GM19238 (cell line): ENCODE measurements around the gene AFAP1L2.
A peak's percentile ranks its signal among the peaks of the same experiment; 100 is the strongest.

Source experiments
- DNase-seq: peaks from one replicate; pipeline ENCODE4 v3.0.0; 2011; ENCODE audit warnings: low spot score; ENCODE audit not compliant: insufficient read length

Gene AFAP1L2

GRCh38 chr10:114313866-114314265 lies 90.4 kb downstream of the AFAP1L2 start:
- DNase-seq = no peak

GRCh38 chr10:114313139-114313538 lies 91.2 kb downstream of the AFAP1L2 start:
- no peak for DNase-seq

DNA sequence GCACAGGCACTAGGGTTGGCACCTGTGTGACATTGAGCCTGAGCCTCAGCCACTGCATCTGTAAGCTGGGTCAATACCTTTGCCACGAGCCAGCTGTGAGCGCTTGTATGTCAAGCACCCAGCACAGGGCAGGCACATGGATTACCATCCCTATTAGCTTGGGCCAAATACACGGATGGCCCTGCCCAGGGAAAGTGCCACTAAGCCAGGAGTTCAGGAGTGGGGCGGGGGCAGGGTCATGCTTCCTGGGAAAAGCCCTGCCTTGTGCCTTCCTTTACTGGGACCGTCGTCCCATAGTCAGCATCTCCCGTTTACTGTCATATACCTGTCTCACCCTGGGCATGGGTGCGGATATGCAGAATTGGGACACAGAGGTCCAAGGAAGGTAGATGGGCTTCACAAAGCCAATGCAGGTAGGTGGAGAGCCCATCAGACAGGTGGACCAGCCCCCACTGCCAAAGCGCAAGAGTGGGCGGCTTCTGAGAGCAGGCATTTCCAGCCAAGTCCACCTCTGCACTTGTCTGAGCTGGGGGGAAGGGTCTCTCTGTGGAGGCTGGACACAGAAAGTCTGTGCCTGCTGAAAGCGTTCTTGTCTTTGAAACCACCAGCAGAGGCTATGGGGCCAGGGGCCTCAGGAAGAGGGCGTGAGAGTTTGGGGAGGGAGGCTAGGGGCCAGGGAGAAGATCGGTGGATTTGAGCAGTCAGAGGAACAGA lies 92.6 kb downstream of the AFAP1L2 start:
- DNase-seq = no peak

DNA sequence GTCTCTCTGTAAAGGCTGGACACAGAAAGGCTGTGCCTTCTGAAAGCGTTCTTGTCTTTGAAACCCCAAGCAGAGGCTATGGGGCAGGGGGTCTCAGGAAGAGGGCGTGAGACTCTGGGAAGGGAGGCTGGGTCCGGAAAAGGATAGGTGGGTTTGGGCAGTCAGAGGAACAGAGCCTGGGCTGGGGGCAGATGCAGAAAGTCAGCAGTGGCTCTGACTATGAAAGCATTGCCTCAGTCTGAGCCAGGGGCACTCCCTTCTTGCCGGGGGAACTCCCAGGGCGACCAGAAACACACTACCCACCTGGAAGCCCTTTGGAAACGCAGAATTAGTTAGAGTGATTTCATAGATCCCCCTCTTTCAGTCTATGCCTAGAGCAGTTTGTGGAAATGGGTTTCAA lies 93.3 kb downstream of the AFAP1L2 start:
- no peak for DNase-seq

- no peak for DNase-seq
These were observed 94.0 kb downstream of the AFAP1L2 start for GRCh38 chr10:114310346-114310745.

GRCh38 chr10:114309364-114309651 lies 95.0 kb downstream of the AFAP1L2 start:
- no peak for DNase-seq

GRCh38 chr10:114308531-114309363 lies 95.6 kb downstream of the AFAP1L2 start:
- DNase-seq = no peak

GRCh38 chr10:114307731-114308130 lies 96.6 kb downstream of the AFAP1L2 start:
- DNase-seq = no peak

DNA sequence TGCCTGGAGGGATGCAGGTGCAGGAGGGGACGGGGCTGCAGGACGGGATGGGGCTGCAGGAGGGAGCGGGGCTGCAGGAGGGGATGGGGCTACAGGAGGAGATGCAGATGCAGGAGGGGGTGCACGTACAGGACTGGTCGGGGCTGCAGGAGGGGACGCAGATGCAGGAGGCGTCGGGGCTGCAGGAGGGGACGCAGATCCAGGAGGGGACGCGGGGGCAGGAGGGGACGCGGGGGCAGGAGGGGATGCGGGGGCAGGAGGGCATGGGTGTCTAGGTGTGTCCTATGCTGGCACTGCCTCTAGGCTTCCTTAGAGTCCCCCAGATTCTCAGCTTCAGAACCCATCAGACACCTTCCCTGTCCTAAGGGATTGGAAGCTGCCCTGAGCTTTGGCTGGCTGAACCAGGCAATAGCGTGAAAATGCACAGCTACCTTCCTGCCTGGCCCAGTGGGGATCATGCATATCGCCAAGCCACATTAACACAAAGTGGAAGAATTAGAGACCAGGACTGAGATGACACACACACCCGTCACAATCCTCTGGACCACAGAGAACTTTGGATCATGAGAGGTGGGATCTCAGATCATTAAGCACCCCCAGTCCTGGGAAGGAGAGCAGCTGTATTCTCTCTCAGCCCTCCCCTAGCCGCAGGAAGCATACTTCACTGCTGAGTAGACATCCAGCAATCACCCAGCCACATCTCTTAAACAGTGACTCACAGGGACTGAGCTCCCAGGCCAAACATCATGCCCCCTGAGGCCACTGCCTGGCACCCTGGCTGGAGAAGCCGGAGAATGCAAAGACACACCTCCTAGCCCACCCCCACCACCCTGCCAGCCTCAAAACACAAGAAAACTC lies 98.0 kb downstream of the AFAP1L2 start:
- DNase-seq = no peak

DNA sequence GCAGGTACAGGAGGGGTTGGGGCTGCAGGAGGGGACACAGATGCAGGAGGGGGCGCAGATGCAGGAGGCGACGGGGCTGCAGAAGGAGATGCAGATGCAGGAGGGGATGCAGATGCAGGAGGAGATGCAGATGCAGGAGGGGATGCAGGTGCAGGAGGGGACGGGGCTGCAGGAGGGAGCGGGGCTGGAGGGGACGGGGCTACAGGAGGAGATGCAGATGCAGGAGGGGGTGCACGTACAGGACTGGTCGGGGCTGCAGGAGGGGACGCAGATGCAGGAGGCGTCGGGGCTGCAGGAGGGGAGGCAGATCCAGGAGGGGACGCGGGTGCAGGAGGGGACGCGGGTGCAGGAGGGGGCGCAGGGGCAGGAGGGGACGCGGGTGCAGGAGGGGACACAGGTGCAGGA lies 98.8 kb downstream of the AFAP1L2 start:
- no peak for DNase-seq

DNA sequence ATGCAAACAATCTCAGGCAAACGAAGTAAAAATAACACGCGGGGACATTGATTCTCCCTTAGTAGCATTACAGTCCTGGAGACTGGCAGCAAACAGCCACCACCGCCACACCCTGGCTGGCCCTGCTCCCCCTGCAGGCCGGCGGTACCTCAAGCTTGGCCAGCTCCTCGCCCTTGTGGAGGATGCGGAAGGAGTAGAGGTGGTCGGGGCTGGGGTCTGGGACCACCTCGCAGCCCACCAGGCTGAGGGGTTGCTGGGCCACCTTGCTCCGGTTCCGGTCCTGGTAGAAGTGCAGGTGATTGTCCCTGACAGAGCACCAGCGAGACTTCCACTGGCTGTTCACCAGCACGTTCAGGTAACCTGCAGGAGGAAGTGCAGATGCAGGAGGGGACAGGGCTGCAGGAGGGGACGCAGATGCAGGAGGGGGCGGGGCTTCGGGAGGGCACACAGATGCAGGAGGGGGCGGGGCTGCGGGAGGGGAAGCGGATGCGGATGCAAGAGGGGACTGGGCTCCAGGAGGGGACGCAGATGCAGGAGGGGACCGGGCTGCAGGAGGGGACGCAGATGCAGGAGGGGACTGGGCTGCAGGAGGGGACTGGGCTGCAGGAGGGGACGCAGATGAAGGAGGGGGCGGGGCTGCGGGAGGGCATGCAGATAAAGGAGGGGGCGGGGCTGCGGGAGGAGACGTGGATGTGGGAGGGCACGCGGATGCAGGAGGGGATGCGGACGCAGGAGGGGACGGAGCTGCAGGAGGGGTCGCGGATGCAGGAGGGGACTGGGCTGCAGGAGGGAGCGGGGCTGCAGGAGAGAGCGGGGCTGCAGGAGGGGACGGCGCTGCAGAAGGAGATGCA lies 99.5 kb downstream of the AFAP1L2 start:
- DNase-seq = peak; percentile 41

GRCh38 chr10:114304017-114304570 lies 100.2 kb downstream of the AFAP1L2 start:
- DNase-seq = peak; percentile 62

- DNase-seq = no peak
These were observed 100.7 kb downstream of the AFAP1L2 start for GRCh38 chr10:114303556-114303955.

DNA sequence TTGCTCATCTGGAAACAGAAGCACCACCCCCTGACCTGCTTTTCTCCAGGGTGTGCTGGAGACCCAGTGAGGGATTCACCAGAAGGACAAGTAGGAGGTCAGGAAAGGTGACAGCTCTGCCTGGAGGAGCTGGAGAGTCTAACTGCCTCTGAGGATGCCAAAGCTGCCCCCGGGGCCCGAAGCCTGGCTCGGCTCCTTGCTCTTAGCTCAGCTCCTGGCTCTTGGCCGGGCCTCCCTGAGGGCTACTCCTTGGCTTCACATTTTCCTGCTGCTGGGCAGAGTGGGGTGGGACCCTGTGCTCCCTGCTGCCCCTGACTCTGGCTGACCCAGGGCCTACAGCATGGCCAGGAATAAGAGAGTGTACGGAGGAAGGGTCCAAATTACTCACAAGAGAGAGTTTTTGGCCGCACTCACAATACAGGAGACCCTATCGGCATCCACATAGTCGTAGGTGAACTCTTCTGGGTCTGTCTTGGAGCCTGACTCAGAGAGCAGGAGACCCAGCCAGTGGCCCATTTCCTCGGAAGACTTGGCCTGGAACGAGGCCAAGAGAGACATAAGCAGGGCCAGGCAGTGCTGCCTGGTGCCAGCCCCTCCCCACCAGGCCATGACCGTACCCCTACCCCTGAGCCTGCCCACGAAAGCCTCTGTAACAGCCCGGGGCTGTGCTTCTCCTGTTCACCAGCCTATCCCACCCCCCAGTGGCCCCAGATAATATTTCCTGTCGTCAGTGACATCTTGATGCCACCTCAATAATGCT lies 102.2 kb downstream of the AFAP1L2 start:
- DNase-seq = no peak

GRCh38 chr10:114301177-114301576 lies 103.1 kb downstream of the AFAP1L2 start:
- DNase-seq = no peak

DNA sequence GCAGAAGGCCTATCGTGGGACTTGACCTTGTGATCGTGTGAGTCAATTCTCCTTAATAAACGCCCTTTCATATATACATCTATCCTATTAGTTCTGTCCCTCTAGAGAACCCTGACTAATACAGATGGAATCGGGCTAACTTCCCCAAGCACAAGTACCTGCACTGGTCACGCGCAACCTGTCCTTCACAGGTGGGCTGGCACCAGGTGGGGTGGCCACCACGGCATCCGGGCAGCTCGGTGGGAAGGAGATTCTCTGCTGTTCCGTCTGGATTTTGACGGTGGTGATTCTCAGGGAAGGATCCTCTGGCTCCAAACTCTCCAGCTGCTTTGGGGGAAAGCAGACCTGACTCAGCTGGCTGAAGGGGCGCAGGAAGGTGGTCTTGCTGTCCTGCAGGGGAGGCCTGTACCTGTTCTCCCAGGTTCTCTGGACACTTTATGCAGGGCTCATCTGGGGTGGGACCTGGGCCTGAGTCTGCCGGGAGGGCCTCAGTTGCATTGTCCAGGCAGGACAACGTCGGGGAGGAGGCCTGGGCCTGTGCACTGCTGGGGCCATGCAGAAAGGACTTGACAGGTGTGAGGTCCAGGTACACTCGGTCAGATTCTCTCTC lies 104.2 kb downstream of the AFAP1L2 start:
- DNase-seq = no peak

GRCh38 chr10:114297136-114297705 lies 107.1 kb downstream of the AFAP1L2 start:
- no peak for DNase-seq

- DNase-seq = no peak
These were observed 108.9 kb downstream of the AFAP1L2 start for GRCh38 chr10:114295393-114295792.

GRCh38 chr10:114294549-114294948 lies 109.8 kb downstream of the AFAP1L2 start:
- DNase-seq = no peak
